Camera-type eye (tissue), 1 donor: ENCODE measurements around the gene NKPD1. TPM values are rescaled to one million over a fixed set of nuclear protein-coding genes. Genes with fewer than 3 reads are reported as not detected.

Experiments
- total RNA-seq: library from RNA; depleted of rRNA; stranded (reverse); fragments of >200 nt; gene quantifications from one replicate; pipeline ENCODE4 v1.2.3, GENCODE V29; 2014

The NKPD1 gene
- total RNA-seq: 0.60 TPM

DNA sequence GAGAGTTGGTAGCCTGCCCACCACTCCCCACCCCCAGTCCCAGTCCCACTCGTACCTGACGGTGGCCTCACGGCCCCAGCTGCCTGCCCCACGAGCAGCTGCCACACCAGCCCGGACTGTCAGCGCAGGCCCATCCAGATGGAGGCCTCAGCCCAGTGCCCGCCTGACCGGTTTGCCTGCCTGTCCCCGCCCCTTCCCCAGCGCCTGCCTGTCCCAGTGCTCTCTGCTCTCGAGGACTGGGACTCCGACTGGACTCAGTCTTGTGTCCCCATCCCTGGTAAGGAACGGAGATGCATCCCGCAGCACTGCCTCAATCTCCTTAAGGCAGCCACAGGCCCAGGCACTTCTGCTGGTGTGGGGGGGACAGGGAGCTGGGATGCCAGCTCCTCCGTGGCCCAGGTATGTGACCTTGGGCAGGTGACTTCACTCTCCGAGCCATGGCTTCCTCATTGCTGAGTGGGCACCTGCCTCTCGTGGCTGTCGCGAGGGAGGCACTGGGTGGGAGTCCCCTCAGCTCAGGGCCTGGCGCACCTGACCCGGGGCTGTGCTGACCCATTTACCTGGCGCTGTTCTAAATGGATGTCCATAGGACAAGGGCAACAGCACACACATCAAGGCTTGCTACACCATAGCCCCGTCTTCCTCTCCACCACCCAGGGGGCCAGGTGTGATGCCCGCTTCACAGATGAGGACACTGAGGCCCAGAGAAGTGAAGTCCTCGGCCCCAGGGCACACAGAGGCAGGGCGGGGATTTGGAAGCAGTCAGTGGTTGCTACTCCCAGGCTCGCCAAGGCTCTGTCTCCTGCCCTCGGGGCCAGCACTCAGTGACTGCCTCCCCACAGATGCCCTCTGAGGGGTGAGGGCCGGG, at the start of gene NKPD1:
Gene NKPD1 (minus strand): TSS at position 113 of the 868 bp plus-strand sequence. CDS start 832 bp downstream, outside the sequence.

GRCh38 chr19:45178262-45179071, 17.7 kb upstream of the NKPD1 start, which contains the start of gene BLOC1S3:
TSS of gene BLOC1S3 (plus strand) at chr19:45178784. CDS start at chr19:45179297, 513 bp downstream.

GRCh38 chr19:45177817-45178261, 17.1 kb upstream of the NKPD1 start, which contains the start of gene TRAPPC6A:
TSS of gene TRAPPC6A (minus strand) at chr19:45178237. CDS start at chr19:45178218, 19 bp downstream.

Other genes with a start within 250 kb of the NKPD1 start
- 7.1 TPM for gene APOC1, start 246.4 kb downstream of the NKPD1 start, total RNA-seq
- not detected for gene APOC4, start 218.7 kb downstream of the NKPD1 start, total RNA-seq
- gene APOC2, start 214.9 kb downstream of the NKPD1 start, total RNA-seq: not detected
- 44.4 TPM for gene CLPTM1, start 205.6 kb downstream of the NKPD1 start, total RNA-seq
- gene RELB, start 159.5 kb downstream of the NKPD1 start, total RNA-seq: 3.6 TPM
- gene CLASRP, start 121.9 kb downstream of the NKPD1 start, total RNA-seq: 79.8 TPM
- gene ZNF296, start 84.5 kb downstream of the NKPD1 start, total RNA-seq: 0.71 TPM
- gene GEMIN7, start 81.7 kb downstream of the NKPD1 start, total RNA-seq: 17.5 TPM
- 48.3 TPM for gene PPP1R37, start 67.8 kb downstream of the NKPD1 start, total RNA-seq
- gene TRAPPC6A, start 17.3 kb upstream of the NKPD1 start, total RNA-seq: 13.2 TPM
- 7.8 TPM for gene BLOC1S3, start 17.8 kb upstream of the NKPD1 start, total RNA-seq
- gene EXOC3L2, start 84.4 kb upstream of the NKPD1 start, total RNA-seq: 3.5 TPM
- 35.6 TPM for gene MARK4, start 90.3 kb upstream of the NKPD1 start, total RNA-seq
- 122 TPM for gene CKM, start 161.9 kb upstream of the NKPD1 start, total RNA-seq
- 1.8 TPM for gene KLC3, start 179.8 kb upstream of the NKPD1 start, total RNA-seq
- 19.9 TPM for gene ERCC2, start 209.6 kb upstream of the NKPD1 start, total RNA-seq
- 6.9 TPM for gene PPP1R13L, start 244.1 kb upstream of the NKPD1 start, total RNA-seq
- gene POLR1G, start 245.7 kb upstream of the NKPD1 start, total RNA-seq: 5.7 TPM